OCI-LY7 (cell line): ENCODE measurements around the gene DHCR7.

Source experiments
- CTCF ChIP-seq: fragments of 200-600 bp; sonication (generic); conservative IDR thresholded peaks from 2 replicates; pipeline ENCODE4 v1.5.1; 2014; ENCODE audit warnings: mild to moderate bottlenecking, antibody characterized with exemption, low read length, moderate library complexity, mixed read lengths
- EZH2phosphoT487 ChIP-seq: fragments of 200-600 bp; sonication (generic); IDR thresholded peaks from 2 replicates; pipeline ENCODE4 v1.6.1; 2018; ENCODE audit warnings: low read depth, borderline replicate concordance, mild to moderate bottlenecking, mixed run types, antibody characterized with exemption, low read length, moderate library complexity, mixed read lengths

GRCh38 chr11:71452199-71453036, 4.2 kb upstream of the DHCR7 start:
- TF ChIP-seq CTCF = no peak
- TF ChIP-seq EZH2phosphoT487 = no peak
